Neural cell (in vitro differentiated cells): ENCODE results near the gene NFAM1.

ENCODE experiments used
- EP300 ChIP-seq: fragments of 450-650 bp; conservative IDR thresholded peaks from 2 replicates; pipeline ENCODE4 v1.6.1; 2014; ENCODE audit warnings: antibody characterized with exemption, mild to moderate bottlenecking, moderate library complexity; ENCODE audit not compliant: poor library complexity, severe bottlenecking
- EZH2 ChIP-seq: fragments of 200-600, 300-800 bp; shearing (Covaris generic), sonication (generic); IDR thresholded peaks from 2 replicates; pipeline ENCODE4 v1.6.1; 2014; ENCODE audit warnings: antibody characterized with exemption, low read length, borderline replicate concordance, mild to moderate bottlenecking; ENCODE audit not compliant: insufficient read depth, poor library complexity, severe bottlenecking
- POLR2AphosphoS5 ChIP-seq: IDR thresholded peaks from 2 replicates; pipeline ENCODE4 v1.6.1; 2012
- TF ChIP-seq, protein P1 (sequence below): fragments of 450-650 bp; IDR thresholded peaks from 2 replicates; pipeline ENCODE4 v1.5.1; 2014; ENCODE audit warnings: antibody characterized with exemption, mild to moderate bottlenecking, moderate library complexity; ENCODE audit not compliant: poor library complexity, severe bottlenecking

DNA sequence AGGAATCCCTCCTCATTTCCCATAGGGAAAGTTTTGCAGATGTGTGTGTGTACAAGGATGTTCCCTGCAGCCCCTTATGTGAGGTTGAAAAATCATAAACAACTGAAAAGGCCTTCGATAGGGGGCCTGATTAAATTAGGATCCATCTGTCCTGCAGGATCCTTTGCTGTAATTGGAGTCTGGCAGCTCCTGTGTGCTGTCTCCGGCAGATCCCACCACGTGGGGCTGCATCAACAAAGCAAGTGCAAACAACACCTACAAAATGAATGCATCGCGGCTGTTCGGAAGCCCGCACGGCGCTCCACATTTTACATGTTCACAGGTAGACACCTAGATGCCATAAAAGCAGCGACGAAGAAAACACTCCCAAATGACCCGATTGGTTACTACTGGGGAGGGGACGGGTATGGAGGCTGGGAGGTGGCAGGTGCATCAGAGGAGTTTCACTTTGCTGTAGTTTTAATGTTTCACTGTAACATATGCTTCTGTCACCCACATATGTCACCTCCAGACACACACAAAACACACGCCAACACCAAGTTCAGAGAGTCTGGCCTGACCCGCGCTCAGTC, 52.2 kb downstream of the NFAM1 start:
- peak; percentile 7 for TF ChIP-seq POLR2AphosphoS5
- TF ChIP-seq, protein P1, sequence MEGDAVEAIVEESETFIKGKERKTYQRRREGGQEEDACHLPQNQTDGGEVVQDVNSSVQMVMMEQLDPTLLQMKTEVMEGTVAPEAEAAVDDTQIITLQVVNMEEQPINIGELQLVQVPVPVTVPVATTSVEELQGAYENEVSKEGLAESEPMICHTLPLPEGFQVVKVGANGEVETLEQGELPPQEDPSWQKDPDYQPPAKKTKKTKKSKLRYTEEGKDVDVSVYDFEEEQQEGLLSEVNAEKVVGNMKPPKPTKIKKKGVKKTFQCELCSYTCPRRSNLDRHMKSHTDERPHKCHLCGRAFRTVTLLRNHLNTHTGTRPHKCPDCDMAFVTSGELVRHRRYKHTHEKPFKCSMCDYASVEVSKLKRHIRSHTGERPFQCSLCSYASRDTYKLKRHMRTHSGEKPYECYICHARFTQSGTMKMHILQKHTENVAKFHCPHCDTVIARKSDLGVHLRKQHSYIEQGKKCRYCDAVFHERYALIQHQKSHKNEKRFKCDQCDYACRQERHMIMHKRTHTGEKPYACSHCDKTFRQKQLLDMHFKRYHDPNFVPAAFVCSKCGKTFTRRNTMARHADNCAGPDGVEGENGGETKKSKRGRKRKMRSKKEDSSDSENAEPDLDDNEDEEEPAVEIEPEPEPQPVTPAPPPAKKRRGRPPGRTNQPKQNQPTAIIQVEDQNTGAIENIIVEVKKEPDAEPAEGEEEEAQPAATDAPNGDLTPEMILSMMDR: no peak
- TF ChIP-seq EP300: no peak
- no peak for TF ChIP-seq EZH2
